Neural progenitor cell (in vitro differentiated cells): ENCODE measurements around the gene RDH11. TPM values are rescaled to one million over a fixed set of nuclear protein-coding genes. Genes with fewer than 3 reads are reported as not detected.
"Not testable (repeated sequence)": the region's sequence is repeated elsewhere in the genome, so short reads cannot be mapped to it uniquely, and the experiment has no call there.

Experiments used
- DNase-seq: peaks from one replicate; pipeline ENCODE4 v3.0.0-alpha.2; 2016; ENCODE audit warnings: low spot score
- H2AFZ ChIP-seq: fragments of 200-600 bp; sonication (generic); replicated peaks from 2 replicates; pipeline ENCODE4 v1.6.1; 2016; ENCODE audit warnings: antibody characterized with exemption
- H3F3A ChIP-seq: fragments of 200-600 bp; sonication (generic); 2 replicates; pipeline ENCODE4 v1.6.1; 2016; ENCODE audit warnings: antibody characterized with exemption, low read depth
- H3K27ac ChIP-seq: fragments of 200-600 bp; sonication (generic); 2 replicates; pipeline ENCODE4 v1.5.1; 2016; ENCODE audit warnings: mild to moderate bottlenecking
- H3K27me3 ChIP-seq: fragments of 200-600 bp; sonication (generic); 2 replicates; pipeline ENCODE4 v1.6.1; 2016; ENCODE audit warnings: mild to moderate bottlenecking, moderate library complexity
- H3K36me3 ChIP-seq: fragments of 200-600 bp; sonication (generic); 2 replicates; pipeline ENCODE4 v1.5.1; 2016
- H3K4me1 ChIP-seq: fragments of 200-600 bp; sonication (generic); 2 replicates; pipeline ENCODE4 v1.6.1; 2016; ENCODE audit warnings: mixed run types
- H3K4me2 ChIP-seq: fragments of 200-600 bp; sonication (generic); 2 replicates; pipeline ENCODE4 v1.6.1; 2016
- H3K4me3 ChIP-seq: fragments of 200-600 bp; sonication (generic); 2 replicates; pipeline ENCODE4 v1.5.1; 2016
- H3K79me2 ChIP-seq: fragments of 200-600 bp; sonication (generic); 2 replicates; pipeline ENCODE4 v1.6.1; 2016; ENCODE audit warnings: low read depth
- H3K9ac ChIP-seq: fragments of 200-600 bp; sonication (generic); 2 replicates; pipeline ENCODE4 v1.6.1; 2016
- H3K9me3 ChIP-seq: fragments of 200-600 bp; sonication (generic); 2 replicates; pipeline ENCODE4 v1.5.1; 2016; ENCODE audit warnings: low read depth
- H4K20me1 ChIP-seq: fragments of 200-600 bp; sonication (generic); 2 replicates; pipeline ENCODE4 v1.6.1; 2016; ENCODE audit warnings: low read depth
- H3K27ac Mint-ChIP-seq: 3 replicates; pipeline ENCODE4 v1.8.0; 2021; ENCODE audit warnings: mixed read lengths
- H3K27me3 Mint-ChIP-seq: 2 replicates; pipeline ENCODE4 v1.8.0; 2022; ENCODE audit warnings: low read depth, mild to moderate bottlenecking, inconsistent platforms, moderate library complexity, mixed read lengths; ENCODE audit not compliant: insufficient read depth
- H3K36me3 Mint-ChIP-seq: 3 replicates; pipeline ENCODE4 v1.8.0; 2021; ENCODE audit warnings: mixed read lengths
- H3K4me1 Mint-ChIP-seq: 3 replicates; pipeline ENCODE4 v1.8.0; 2021; ENCODE audit warnings: mixed read lengths
- H3K4me3 Mint-ChIP-seq: 3 replicates; pipeline ENCODE4 v1.8.0; 2021; ENCODE audit warnings: mild to moderate bottlenecking, moderate library complexity, mixed read lengths
- H3K9me3 Mint-ChIP-seq: 3 replicates; pipeline ENCODE4 v1.8.0; 2020; ENCODE audit warnings: mixed read lengths
- CTCF ChIP-seq: fragments of 200-600 bp; sonication (generic); IDR thresholded peaks from 2 replicates; pipeline ENCODE4 v1.5.1; 2017; ENCODE audit warnings: antibody characterized with exemption, mild to moderate bottlenecking
- EZH2 ChIP-seq: fragments of 200-600 bp; sonication (generic); IDR thresholded peaks from 2 replicates; pipeline ENCODE4 v1.6.1; 2017; ENCODE audit warnings: antibody characterized with exemption, mild to moderate bottlenecking, moderate library complexity
- EZH2phosphoT487 ChIP-seq: fragments of 200-600 bp; sonication (generic); IDR thresholded peaks from 2 replicates; pipeline ENCODE4 v1.6.1; 2017; ENCODE audit warnings: antibody characterized with exemption
- total RNA-seq: library from RNA; depleted of rRNA; stranded (reverse); fragments of >200 nt; gene quantifications from 2 replicates; pipeline ENCODE4 v1.2.3, GENCODE V29; 2015; ENCODE audit warnings: low replicate concordance

RDH11 gene
- total RNA-seq, 1 donor from 2014 or later: 90.6 TPM

DNA sequence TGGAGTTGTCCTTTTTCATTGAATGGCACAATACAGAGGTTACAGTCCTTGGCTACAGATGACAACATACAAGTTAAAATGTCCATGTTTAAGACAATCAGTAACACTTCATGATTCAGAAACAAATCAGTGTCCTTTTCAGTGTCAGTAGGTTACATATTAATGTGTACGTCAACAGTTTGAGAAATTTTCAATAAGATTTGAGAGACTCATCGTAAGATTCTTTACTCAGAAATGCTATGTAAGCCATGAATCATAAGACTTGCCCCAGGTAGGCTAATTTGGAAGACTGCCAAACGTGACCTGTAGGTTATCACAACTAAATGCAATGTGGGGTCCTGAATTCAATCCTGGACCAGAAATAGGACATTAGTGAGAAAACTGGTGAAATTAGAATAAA is 9.6 kb upstream of the RDH11 start:
- peaks cover 6% of the 10 kb centered on the region for H3K4me1 Mint-ChIP-seq
- H3K36me3 ChIP-seq: no peaks in the 10 kb centered on the region
- DNase-seq: no peak
- H3K4me3 Mint-ChIP-seq: no peak overlapping the region
- no peak overlapping the region for H3K27ac ChIP-seq
- no peaks in the 10 kb centered on the region for H4K20me1 ChIP-seq
- H3K36me3 Mint-ChIP-seq: no peaks in the 10 kb centered on the region
- H3K4me1 ChIP-seq: no peaks in the 10 kb centered on the region
- no peak overlapping the region for H3K9ac ChIP-seq
- peaks cover 14% of the 10 kb centered on the region for H3K9me3 Mint-ChIP-seq
- peak overlapping the region; percentile 81 for H2AFZ ChIP-seq
- no peak overlapping the region for H3K27ac Mint-ChIP-seq
- no peaks in the 10 kb centered on the region for H3K79me2 ChIP-seq
- no peaks in the 10 kb centered on the region for H3F3A ChIP-seq
- no peaks in the 10 kb centered on the region for H3K27me3 ChIP-seq
- H3K9me3 ChIP-seq: peaks cover 24% of the 10 kb centered on the region
- H3K4me2 ChIP-seq: no peak overlapping the region
- no peaks in the 10 kb centered on the region for H3K27me3 Mint-ChIP-seq
- no peak overlapping the region for H3K4me3 ChIP-seq
- no peak for TF ChIP-seq EZH2phosphoT487
- no peak for TF ChIP-seq EZH2
- TF ChIP-seq CTCF: no peak

DNA sequence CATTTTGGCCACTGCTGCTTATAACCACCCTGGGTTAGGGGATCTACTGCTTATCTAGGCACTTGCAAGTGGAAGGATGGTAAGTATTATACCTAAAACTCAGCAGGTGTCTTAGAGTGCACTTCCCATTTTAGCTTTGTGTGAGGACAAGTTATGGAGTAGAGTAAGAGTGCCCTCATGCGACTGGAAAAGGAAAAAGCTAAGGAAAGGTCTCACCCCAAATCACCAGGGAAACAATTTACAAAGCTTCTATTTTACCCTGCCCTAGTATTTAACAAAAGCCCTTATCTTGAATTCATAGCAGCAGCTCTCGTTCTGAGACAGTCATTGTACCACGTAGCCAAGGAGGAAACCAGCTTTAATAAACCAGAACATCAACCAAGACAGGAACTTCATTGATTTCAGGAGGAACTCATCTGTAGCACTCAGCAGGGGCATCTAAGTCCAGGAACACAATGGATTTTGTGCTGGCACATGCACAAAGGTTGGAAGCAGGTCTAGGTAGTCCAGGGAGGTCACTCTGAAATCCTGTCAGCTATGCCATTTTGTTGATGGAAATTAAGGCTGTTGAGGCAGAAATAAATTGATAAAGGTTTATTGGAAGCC is 9.0 kb upstream of the RDH11 start:
- H3K4me1 ChIP-seq: no peaks in the 10 kb centered on the region
- Mint-ChIP-seq H3K9me3 (peaks cover 8% of the 10 kb centered on the region), H3K27ac (peak overlapping the region; percentile 58), H3K27me3 (no peaks in the 10 kb centered on the region), H3K4me1 (peaks cover 6% of the 10 kb centered on the region), H3K4me3 (no peak overlapping the region), H3K36me3 (no peaks in the 10 kb centered on the region)
- H3F3A ChIP-seq: no peaks in the 10 kb centered on the region
- H3K36me3 ChIP-seq: no peaks in the 10 kb centered on the region
- peak overlapping the region; percentile 43 for H3K4me2 ChIP-seq
- H4K20me1 ChIP-seq: no peaks in the 10 kb centered on the region
- H3K27me3 ChIP-seq: no peaks in the 10 kb centered on the region
- TF ChIP-seq CTCF: peak; percentile 76
- no peak for TF ChIP-seq EZH2phosphoT487
- H3K79me2 ChIP-seq: no peaks in the 10 kb centered on the region
- H3K9me3 ChIP-seq: peaks cover 18% of the 10 kb centered on the region
- DNase-seq: peak; percentile 74
- H2AFZ ChIP-seq: peak overlapping the region; percentile 81
- H3K9ac ChIP-seq: no peak overlapping the region
- H3K4me3 ChIP-seq: no peak overlapping the region
- H3K27ac ChIP-seq: no peak overlapping the region

GRCh38 chr14:67703997-67704396 is 8.4 kb upstream of the RDH11 start:
- no peak overlapping the region for H3K27ac Mint-ChIP-seq
- no peak overlapping the region for H3K27ac ChIP-seq
- peaks cover 5% of the 10 kb centered on the region for H3K9me3 Mint-ChIP-seq
- H3K9me3 ChIP-seq: peaks cover 12% of the 10 kb centered on the region
- H3K36me3 Mint-ChIP-seq: no peaks in the 10 kb centered on the region
- H3K4me3 ChIP-seq: no peak overlapping the region
- H3K4me1 ChIP-seq: no peaks in the 10 kb centered on the region
- H3F3A ChIP-seq: no peaks in the 10 kb centered on the region
- H4K20me1 ChIP-seq: no peaks in the 10 kb centered on the region
- DNase-seq: no peak
- no peaks in the 10 kb centered on the region for H3K27me3 Mint-ChIP-seq
- no peaks in the 10 kb centered on the region for H3K36me3 ChIP-seq
- no peak overlapping the region for H3K9ac ChIP-seq
- no peaks in the 10 kb centered on the region for H3K27me3 ChIP-seq
- TF ChIP-seq EZH2 (no peak), CTCF (no peak), EZH2phosphoT487 (no peak)
- H3K79me2 ChIP-seq: no peaks in the 10 kb centered on the region
- peaks cover 6% of the 10 kb centered on the region for H3K4me1 Mint-ChIP-seq
- H3K4me3 Mint-ChIP-seq: no peak overlapping the region
- no peak overlapping the region for H2AFZ ChIP-seq
- no peak overlapping the region for H3K4me2 ChIP-seq

DNA sequence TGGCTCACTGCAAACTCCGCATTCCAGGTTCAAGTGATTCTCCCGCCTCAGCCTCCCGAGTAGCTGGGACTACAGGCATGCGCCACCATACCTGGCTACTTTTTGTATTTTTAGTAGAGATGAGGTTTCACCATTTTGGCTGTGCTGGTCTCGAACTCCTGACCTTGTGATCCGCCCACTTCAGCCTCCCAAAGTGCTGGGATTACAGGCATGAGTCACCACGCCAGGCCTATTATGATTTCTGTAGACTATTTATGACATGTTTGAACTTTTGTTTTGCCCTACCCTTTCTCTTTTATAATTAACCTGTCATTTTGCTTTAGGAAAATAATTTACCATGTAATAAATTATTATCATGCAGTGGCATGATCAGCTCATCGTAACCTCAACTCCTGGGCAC is 5.9 kb upstream of the RDH11 start, which contains the start of gene RDH12:
TSS of gene RDH12 (plus strand) at position 395 of the 400 bp plus-strand sequence. CDS start 20,757 bp downstream, outside the sequence.
- H3K4me2 ChIP-seq, H3F3A ChIP-seq, H3K79me2 ChIP-seq, H3K9me3 Mint-ChIP-seq, DNase-seq, H3K4me1 ChIP-seq, H2AFZ ChIP-seq, H3K4me1 Mint-ChIP-seq, H4K20me1 ChIP-seq, H3K36me3 Mint-ChIP-seq, H3K27me3 ChIP-seq, H3K27ac Mint-ChIP-seq, H3K4me3 Mint-ChIP-seq, H3K27ac ChIP-seq, H3K9ac ChIP-seq, H3K36me3 ChIP-seq, H3K9me3 ChIP-seq, H3K4me3 ChIP-seq, H3K27me3 Mint-ChIP-seq: not testable (repeated sequence)
